ENCODE measurements around the gene ADGRL4. TPM values are rescaled to one million over a fixed set of nuclear protein-coding genes. Genes with fewer than 3 reads are reported as not detected.

The ADGRL4 gene
- total RNA-seq, 1 experiment from 2014 or later, result 0.63 TPM

DNA sequence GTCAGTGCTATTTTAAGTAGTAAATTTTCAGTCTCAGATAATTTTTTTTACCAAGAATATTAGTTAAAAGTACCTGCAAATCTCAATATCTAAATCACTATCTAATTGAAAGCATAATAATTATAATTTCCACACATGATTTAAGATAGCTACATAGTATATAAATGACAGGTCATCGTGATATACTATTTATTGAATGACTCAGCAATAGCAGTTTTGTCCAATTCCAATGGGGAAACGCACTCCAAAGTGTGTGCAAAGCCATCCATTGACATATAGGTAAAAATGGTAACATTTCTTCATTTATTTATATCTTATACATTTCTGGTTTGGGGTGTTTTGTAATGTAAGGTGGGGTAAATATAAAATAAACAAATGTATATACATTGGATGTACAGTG is 19.5 kb downstream of the ADGRL4 start:
- Mint-ChIP-seq H3K4me1 (no peaks in the 10 kb centered on the region), H3K4me3 (no peak overlapping the region), H3K36me3 (ENCODE audit: insufficient read depth in 1 of 3, low read depth in 3 of 3) (no peaks in the 10 kb centered on the region), H3K27ac (no peak overlapping the region), H3K9me3 (peaks cover 0 to 4% of the 10 kb centered on the region in 2 experiments; a peak in 2 of 5 replicates), H3K27me3 (ENCODE audit: low read depth) (no peaks in the 10 kb centered on the region)
- Histone ChIP-seq H2AFZ (ENCODE audit: low read length) (no peak overlapping the region), H4K20me1 (ENCODE audit: control insufficient read depth, insufficient read depth, insufficient read length) (no peaks in the 10 kb centered on the region), H4K91ac (ENCODE audit: insufficient read length, low read depth, low read length) (no peak overlapping the region), H3K18ac (ENCODE audit: insufficient read length, low read depth, low read length) (no peak overlapping the region), H2BK5ac (ENCODE audit: insufficient read length, low read length) (no peak overlapping the region), H3K14ac (ENCODE audit: insufficient read depth, low read length) (no peak overlapping the region), H3K56ac (ENCODE audit: insufficient read length, low read depth, low read length) (no peak overlapping the region), H4K5ac (ENCODE audit: insufficient read length, low read depth, low read length) (no peak overlapping the region), H3K79me2 (ENCODE audit: insufficient read depth, low read length) (no peaks in the 10 kb centered on the region), H2BK15ac (ENCODE audit: low read depth, low read length) (no peak overlapping the region), H3K79me1 (ENCODE audit: insufficient read depth, low read depth, low read length, poor library complexity, severe bottlenecking) (no peaks in the 10 kb centered on the region), H3K23ac (ENCODE audit: insufficient read length, low read depth, low read length) (no peak overlapping the region), H4K8ac (replicated peaks; ENCODE audit: insufficient read length, low read depth, low read length) (no peak overlapping the region), H2BK12ac (ENCODE audit: insufficient read length, low read depth, low read length) (no peak overlapping the region), H3K27ac (ENCODE audit: insufficient read length, low read depth, low read length) (no peak overlapping the region), H3K4ac (ENCODE audit: low read depth, low read length) (no peak overlapping the region), H3K4me2 (ENCODE audit: insufficient read depth, insufficient read length, low read length) (no peak overlapping the region), H3K23me2 (ENCODE audit: insufficient read length, low read depth, low read length, poor library complexity, severe bottlenecking) (no peaks in the 10 kb centered on the region), H3K4me1 (ENCODE audit: insufficient read depth, low read length) (no peaks in the 10 kb centered on the region), H2BK20ac (ENCODE audit: low read depth, low read length, poor library complexity, severe bottlenecking) (no peak overlapping the region), H2BK120ac (ENCODE audit: low read depth, low read length, poor library complexity, severe bottlenecking) (no peak overlapping the region), H3T11ph (ENCODE audit: low read length) (no peak overlapping the region), H3K9me3 (ENCODE audit: control insufficient read depth, low read depth, low read length) (no peaks in the 10 kb centered on the region), H3K27me3 (ENCODE audit: insufficient read depth, low read length) (no peaks in the 10 kb centered on the region), H3K9ac (ENCODE audit: extremely low read depth, insufficient read length, low read length) (no peak overlapping the region), H2AK5ac (ENCODE audit: insufficient read length, low read length) (no peak overlapping the region)
- TF ChIP-seq CTCF (conservative IDR thresholded peaks at IDR 0.05), result no peak
- no peak for DNase-seq
- no CpG with 5 or more reads among the region's 2 CpGs for WGBS (ENCODE audit: extremely low coverage, insufficient read length, low lambda C conversion rate)
